CD4-positive, alpha-beta memory T cell (primary cell): ENCODE data around the gene LINGO3. TPM values are rescaled to one million over a fixed set of nuclear protein-coding genes. Genes with fewer than 3 reads are reported as not detected.

Source experiments
- CTCF ChIA-PET: fragments of 350-600 bp; sonication (Branson Sonifier 250); formaldehyde crosslinking; loops from one replicate; lab custom pipeline; 2021; ENCODE audit warnings: inconsistent platforms; ENCODE audit not compliant: partially characterized antibody; lab: Charles Lee
- POLR2A ChIA-PET: fragments of 350-600 bp; sonication (Branson Sonifier 250); formaldehyde crosslinking; loops from one replicate; lab custom pipeline; 2021; ENCODE audit not compliant: partially characterized antibody; lab: Charles Lee
- DNase-seq, 5 donors: peaks; one replicate each; pipeline versions ENCODE4 v3.0.0 to v3.0.0-alpha.2; 2020 to 2022; ENCODE audit warnings: mixed read lengths in 1 of 5
- H3K27ac ChIP-seq: one replicate; pipeline ENCODE4 v1.7.0; 2013; ENCODE audit warnings: low read depth, low read length
- H3K27me3 ChIP-seq: 2 replicates; pipeline ENCODE4 v1.7.0; 2013; ENCODE audit warnings: mild to moderate bottlenecking, low read length, moderate library complexity; ENCODE audit not compliant: insufficient read depth
- H3K36me3 ChIP-seq: 2 replicates; pipeline ENCODE4 v1.7.0; 2013; ENCODE audit warnings: mild to moderate bottlenecking, low read length, moderate library complexity; ENCODE audit not compliant: insufficient read depth
- H3K4me1 ChIP-seq: 2 replicates; pipeline ENCODE4 v1.7.0; 2013; ENCODE audit warnings: mild to moderate bottlenecking, low read length, moderate library complexity; ENCODE audit not compliant: insufficient read depth
- H3K4me3 ChIP-seq, 2 donors: one replicate each; pipeline ENCODE4 v1.7.0; 2013; ENCODE audit warnings: low read length in 2 of 2, mild to moderate bottlenecking in 1 of 2
- H3K9me3 ChIP-seq, 2 donors: one replicate each; pipeline ENCODE4 v1.7.0; 2013; ENCODE audit warnings: low read length in 2 of 2, control low read depth in 1 of 2; ENCODE audit not compliant: control insufficient read depth in 1 of 2
- H3K27ac Mint-ChIP-seq, 7 donors: one replicate each; pipeline ENCODE4 v1.8.0; 2020 to 2021; ENCODE audit warnings: mixed read lengths in 7 of 7, mild to moderate bottlenecking in 6 of 7, inconsistent platforms in 3 of 7, moderate library complexity in 3 of 7
- H3K27me3 Mint-ChIP-seq, 2 donors: one replicate each; pipeline ENCODE4 v1.8.0; 2020 to 2021; ENCODE audit warnings: mixed read lengths in 2 of 2
- H3K36me3 Mint-ChIP-seq, 2 donors: one replicate each; pipeline ENCODE4 v1.8.0; 2020 to 2021; ENCODE audit warnings: mixed read lengths in 2 of 2, inconsistent platforms in 1 of 2, mild to moderate bottlenecking in 1 of 2
- H3K4me1 Mint-ChIP-seq, 4 donors: one replicate each; pipeline ENCODE4 v1.8.0; 2020 to 2021; ENCODE audit warnings: mixed read lengths in 4 of 4, mild to moderate bottlenecking in 1 of 4
- H3K4me3 Mint-ChIP-seq, 8 donors: one replicate each; pipeline ENCODE4 v1.8.0; 2020 to 2021; ENCODE audit warnings: mixed read lengths in 8 of 8, mild to moderate bottlenecking in 7 of 8, moderate library complexity in 6 of 8, inconsistent platforms in 3 of 8
- H3K9me3 Mint-ChIP-seq, 8 donors: one replicate each; pipeline ENCODE4 v1.8.0; 2020 to 2021; ENCODE audit warnings: mixed read lengths in 8 of 8, mild to moderate bottlenecking in 5 of 8, inconsistent platforms in 3 of 8, moderate library complexity in 1 of 8
- intact Hi-C: fragments of 100-400 bp; cut with micrococcal nuclease; formaldehyde crosslinking; loops from one replicate; pipeline ENCODE4 v1.15.1; 2023
- polyA plus RNA-seq, 2 donors: library from polyadenylated mRNA; unstranded; fragments of 300-500 nt; fragmentation: Illumina TruSeq; gene quantifications; one replicate each; pipeline ENCODE4 v1.2.3, GENCODE V29; 2021
- total RNA-seq, 2 experiments: library from RNA; stranded (reverse); gene quantifications; one replicate each; pipeline ENCODE4 v1.2.3, GENCODE V29; 2021

Gene LINGO3
- total and polyA plus RNA-seq, 4 experiments from 2014 or later: 0.46 to 7.1 (median 0.74) TPM

DNA sequence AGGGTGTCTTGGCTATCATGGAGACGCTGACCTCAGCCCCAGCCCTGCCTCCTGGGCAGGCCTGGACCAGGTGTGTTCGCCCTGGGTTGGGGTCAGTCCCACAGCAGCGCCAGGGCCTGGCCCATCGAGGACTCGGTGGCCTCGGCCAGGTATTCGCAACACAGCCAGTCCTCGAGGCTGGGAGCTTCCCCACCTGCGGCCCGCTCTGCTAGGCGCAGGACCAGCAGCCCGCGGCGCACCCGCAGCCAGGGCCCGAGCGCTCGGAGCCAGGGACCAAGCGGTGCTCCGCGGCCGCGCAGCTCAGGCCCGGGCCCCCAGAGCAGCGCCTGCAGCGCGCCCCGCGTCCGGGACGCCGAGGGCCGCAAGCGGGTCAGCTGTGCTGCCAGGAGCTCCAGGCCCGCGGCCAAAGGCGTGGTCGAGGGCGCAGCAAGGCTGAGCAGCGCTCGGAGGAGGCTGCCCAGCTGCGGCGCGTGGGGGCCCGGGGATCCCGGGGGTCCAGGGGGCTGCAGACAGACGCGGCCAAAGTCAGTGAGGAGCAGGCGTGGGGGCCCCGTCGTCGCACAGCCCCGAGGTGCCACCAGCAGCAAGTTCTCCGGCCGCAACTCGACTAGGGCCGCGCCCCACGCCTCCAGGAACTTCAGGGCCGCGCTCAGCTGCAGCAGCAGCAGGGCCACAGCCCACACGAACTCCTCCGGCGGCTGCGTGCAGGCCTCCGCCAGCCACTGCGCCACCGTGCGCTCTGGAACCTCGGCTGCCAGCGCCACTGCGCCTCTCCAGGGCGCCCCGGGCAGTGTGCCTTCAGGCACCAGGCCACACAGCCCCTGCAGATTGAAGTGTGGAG, 32.1 kb downstream of the LINGO3 start:
- H3K4me1 ChIP-seq: peaks cover 36% of the 10 kb centered on the region
- Mint-ChIP-seq H3K9me3 (peaks cover 0 to 22% (median 0%) of the 10 kb centered on the region in 8 donors), H3K4me3 (no peak overlapping the region), H3K27ac (peak overlapping the region in 1 of 7 donors; percentile 99), H3K27me3 (no peaks in the 10 kb centered on the region), H3K4me1 (peaks cover 23 to 40% (median 31%) of the 10 kb centered on the region in 4 donors), H3K36me3 (peaks cover 16 to 25% of the 10 kb centered on the region in 2 donors)
- no peaks in the 10 kb centered on the region for H3K27me3 ChIP-seq
- ChIA-PET POLR2A (interaction anchor here (0.8 to 13.8 kb wide), 11 partner anchors 12 to 345 kb away, joined by 3 to 251 read pairs (median 11); partner anchors contain the start of genes AMH, GADD45B, JSRP1 and PLEKHJ1), CTCF (interaction anchor here (1.1 to 7.1 kb wide), 10 partner anchors 13 to 124 kb away, joined by 3 to 81 read pairs (median 16); partner anchors contain the start of genes AP3D1 and PLEKHJ1)
- no peaks in the 10 kb centered on the region for H3K9me3 ChIP-seq
- intact Hi-C loops: no loop called here
- peaks cover 14% of the 10 kb centered on the region for H3K36me3 ChIP-seq
- peak in 1 of 5 donors; percentile 43 for DNase-seq
- H3K4me3 ChIP-seq: no peak overlapping the region
- no peak overlapping the region for H3K27ac ChIP-seq

GRCh38 chr19:2274931-2275535, 32.9 kb downstream of the LINGO3 start:
- DNase-seq: peak; percentile 50 to 59 (median 54)
- Mint-ChIP-seq H3K36me3 (peaks cover 16 to 26% of the 10 kb centered on the region in 2 donors), H3K4me1 (peaks cover 23 to 40% (median 31%) of the 10 kb centered on the region in 4 donors), H3K9me3 (peaks cover 0 to 22% (median 0%) of the 10 kb centered on the region in 8 donors), H3K4me3 (peak overlapping the region in 6 of 8 donors; percentile 11 to 62 (median 52)), H3K27ac (peak overlapping the region; percentile 1 to 99 (median 74)), H3K27me3 (no peaks in the 10 kb centered on the region)
- POLR2A ChIA-PET: interaction anchor here (0.6 to 13.8 kb wide), 16 partner anchors 13 to 366 kb away, joined by 3 to 251 read pairs (median 7); partner anchors contain the start of genes AMH, GADD45B, JSRP1 and LSM7
- H3K27me3 ChIP-seq: no peaks in the 10 kb centered on the region
- no peak overlapping the region for H3K27ac ChIP-seq
- CTCF ChIA-PET: interaction anchor here (0.6 to 7.1 kb wide), 18 partner anchors 8 to 345 kb away, joined by 3 to 81 read pairs (median 6); partner anchors contain the start of genes AP3D1, PLEKHJ1 and TIMM13
- peaks cover 36% of the 10 kb centered on the region for H3K4me1 ChIP-seq
- H3K36me3 ChIP-seq: peaks cover 14% of the 10 kb centered on the region
- no peak overlapping the region for H3K4me3 ChIP-seq
- intact Hi-C loops: loop anchor here (5.0 kb wide), 1 partner anchor 52 kb away; the partner anchor contains the start of genes LSM7 and SPPL2B
- H3K9me3 ChIP-seq: no peaks in the 10 kb centered on the region

- H3K27me3 ChIP-seq: no peaks in the 10 kb centered on the region
- intact Hi-C loops: loop anchor here (5.0 kb wide), 1 partner anchor 53 kb away; the partner anchor contains the start of genes LSM7 and SPPL2B
- ChIA-PET CTCF (interaction anchor here (0.6 to 7.1 kb wide), 21 partner anchors 9 to 346 kb away, joined by 3 to 81 read pairs (median 5); partner anchors contain the start of genes AP3D1, PLEKHJ1 and TIMM13), POLR2A (interaction anchor here (0.6 to 13.8 kb wide), 17 partner anchors 11 to 367 kb away, joined by 3 to 251 read pairs (median 5); partner anchors contain the start of genes AMH, GADD45B, JSRP1 and LMNB2)
- H3K4me3 Mint-ChIP-seq: peak overlapping the region in 6 of 8 donors; percentile 36 to 70 (median 54)
- no peaks in the 10 kb centered on the region for H3K27me3 Mint-ChIP-seq
- no peaks in the 10 kb centered on the region for H3K9me3 ChIP-seq
- H3K36me3 ChIP-seq: peaks cover 14% of the 10 kb centered on the region
- H3K4me3 ChIP-seq: peak overlapping the region in 1 of 2 donors; percentile 41
- DNase-seq: peak in 1 of 5 donors; percentile 42
- peak overlapping the region; percentile 29 to 99 (median 86) for H3K27ac Mint-ChIP-seq
- H3K27ac ChIP-seq: peak overlapping the region; percentile 58
- peaks cover 0 to 27% (median 0%) of the 10 kb centered on the region in 8 donors for H3K9me3 Mint-ChIP-seq
- peaks cover 36% of the 10 kb centered on the region for H3K4me1 ChIP-seq
- H3K36me3 Mint-ChIP-seq: peaks cover 16 to 33% of the 10 kb centered on the region in 2 donors
- H3K4me1 Mint-ChIP-seq: peaks cover 23 to 44% (median 31%) of the 10 kb centered on the region in 4 donors
Measured at GRCh38 chr19:2274185-2274711, 33.7 kb downstream of the LINGO3 start.

DNA sequence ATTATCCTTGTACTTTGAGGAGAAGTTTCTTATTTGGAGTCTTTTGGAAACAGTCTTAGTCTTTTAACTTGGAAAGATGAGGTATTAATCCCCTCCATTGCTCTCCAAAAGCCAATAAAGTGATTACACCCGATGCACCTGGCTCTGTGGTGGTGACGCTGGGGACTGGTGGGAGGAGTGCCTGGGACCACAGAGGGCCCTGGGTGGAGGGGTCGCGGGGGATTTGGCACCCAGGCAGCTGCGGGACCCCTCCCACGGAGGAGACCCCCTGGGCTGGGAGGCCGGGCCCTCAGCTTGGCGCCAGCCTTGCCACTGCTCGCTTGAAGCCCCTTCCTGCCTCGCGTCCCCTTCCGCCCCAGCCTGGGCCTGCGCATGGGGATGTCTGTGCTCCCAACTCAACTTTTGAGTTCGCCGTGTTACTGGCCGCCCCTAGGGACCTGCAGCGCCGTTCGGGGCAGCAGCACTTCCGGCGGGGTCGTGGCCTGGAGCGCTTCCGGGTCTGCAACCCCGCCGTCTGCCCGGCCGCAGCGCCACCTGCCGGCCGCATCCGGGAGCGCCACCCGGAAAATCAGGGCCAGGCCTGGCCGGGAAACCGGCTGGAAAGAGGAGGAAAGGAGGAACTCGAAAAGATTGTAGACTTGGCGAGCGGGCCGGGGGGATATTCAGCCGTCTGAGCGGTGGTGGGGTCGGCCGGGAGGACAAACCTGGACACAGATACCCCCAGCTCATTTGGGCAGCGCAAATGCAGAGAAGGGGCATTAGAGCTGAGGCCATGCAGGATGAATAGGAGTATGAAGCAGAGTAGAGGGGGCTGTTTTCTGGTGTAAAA, 34.4 kb downstream of the LINGO3 start:
- DNase-seq: peak; percentile 70 to 82 (median 74)
- Histone ChIP-seq H3K4me1 (peaks cover 40% of the 10 kb centered on the region), H3K9me3 (no peaks in the 10 kb centered on the region), H3K27me3 (no peaks in the 10 kb centered on the region), H3K4me3 (peak overlapping the region in 1 of 2 donors; percentile 41), H3K36me3 (peaks cover 14% of the 10 kb centered on the region), H3K27ac (peak overlapping the region; percentile 58)
- Mint-ChIP-seq H3K27me3 (no peaks in the 10 kb centered on the region), H3K9me3 (peaks cover 0 to 28% (median 0%) of the 10 kb centered on the region in 8 donors), H3K36me3 (peaks cover 16 to 36% of the 10 kb centered on the region in 2 donors), H3K27ac (peak overlapping the region; percentile 64 to 99 (median 86)), H3K4me3 (peak overlapping the region; percentile 40 to 79 (median 78)), H3K4me1 (peaks cover 23 to 51% (median 32%) of the 10 kb centered on the region in 4 donors)
- ChIA-PET CTCF (interaction anchor here (1.0 to 7.1 kb wide), 15 partner anchors 10 to 306 kb away, joined by 3 to 81 read pairs (median 9); partner anchors contain the start of genes PLEKHJ1 and TIMM13), POLR2A (interaction anchor here (0.9 to 13.8 kb wide), 15 partner anchors 12 to 229 kb away, joined by 3 to 251 read pairs (median 9); partner anchors contain the start of genes AMH, GADD45B, JSRP1 and LMNB2)
- intact Hi-C loops: loop anchor here (1.0 to 5.0 kb wide), 4 partner anchors 15 to 117 kb away; partner anchors contain the start of genes LSM7, PLEKHJ1, SF3A2 and SPPL2B

- peak overlapping the region; percentile 84 to 99 (median 93) for H3K27ac Mint-ChIP-seq
- ChIA-PET POLR2A (interaction anchor here (0.6 to 13.8 kb wide), 17 partner anchors 9 to 400 kb away, joined by 3 to 251 read pairs (median 5); partner anchors contain the start of genes AMH, DOT1L, GADD45B and JSRP1), CTCF (interaction anchor here (0.6 to 5.9 kb wide), 9 partner anchors 11 to 1348 kb away, joined by 3 to 67 read pairs (median 4); partner anchors contain the start of gene PLEKHJ1)
- Histone ChIP-seq H3K27me3 (no peaks in the 10 kb centered on the region), H3K9me3 (no peaks in the 10 kb centered on the region), H3K4me3 (peak overlapping the region in 1 of 2 donors; percentile 83), H3K27ac (peak overlapping the region; percentile 91), H3K36me3 (peaks cover 14% of the 10 kb centered on the region), H3K4me1 (peaks cover 49% of the 10 kb centered on the region)
- H3K4me3 Mint-ChIP-seq: peak overlapping the region; percentile 86 to 95 (median 88)
- peaks cover 16 to 33% of the 10 kb centered on the region in 2 donors for H3K36me3 Mint-ChIP-seq
- peaks cover 0 to 28% (median 0%) of the 10 kb centered on the region in 8 donors for H3K9me3 Mint-ChIP-seq
- peaks cover 20 to 52% (median 34%) of the 10 kb centered on the region in 4 donors for H3K4me1 Mint-ChIP-seq
- intact Hi-C loops: loop anchor here (5.0 kb wide), 1 partner anchor 56 kb away; the partner anchor contains the start of genes LSM7 and SPPL2B
- no peaks in the 10 kb centered on the region for H3K27me3 Mint-ChIP-seq
- peak in 3 of 5 donors; percentile 37 to 41 (median 38) for DNase-seq
Measured at GRCh38 chr19:2271234-2272103, 36.5 kb downstream of the LINGO3 start.
